Uterus (tissue), 2 donors: ENCODE measurements around the gene CYP2W1.

Experiments
- POLR2A ChIP-seq, 2 donors: fragments of 450-650 bp; IDR thresholded peaks; one replicate each; pipeline ENCODE4 v1.6.1; 2016; ENCODE audit warnings: antibody characterized with exemption in 2 of 2, mild to moderate bottlenecking in 1 of 2, moderate library complexity in 1 of 2
- TF ChIP-seq, protein P1 (sequence below), 4 experiments: fragments of 200-600 bp in 2 of 4; fragments of 450-650 bp in 2 of 4; sonication (generic) in 2 of 4; IDR thresholded peaks; one replicate each; pipeline ENCODE4 v1.5.1; 2016 to 2019; ENCODE audit warnings: antibody characterized with exemption in 4 of 4, mild to moderate bottlenecking in 2 of 4, moderate library complexity in 1 of 4

DNA sequence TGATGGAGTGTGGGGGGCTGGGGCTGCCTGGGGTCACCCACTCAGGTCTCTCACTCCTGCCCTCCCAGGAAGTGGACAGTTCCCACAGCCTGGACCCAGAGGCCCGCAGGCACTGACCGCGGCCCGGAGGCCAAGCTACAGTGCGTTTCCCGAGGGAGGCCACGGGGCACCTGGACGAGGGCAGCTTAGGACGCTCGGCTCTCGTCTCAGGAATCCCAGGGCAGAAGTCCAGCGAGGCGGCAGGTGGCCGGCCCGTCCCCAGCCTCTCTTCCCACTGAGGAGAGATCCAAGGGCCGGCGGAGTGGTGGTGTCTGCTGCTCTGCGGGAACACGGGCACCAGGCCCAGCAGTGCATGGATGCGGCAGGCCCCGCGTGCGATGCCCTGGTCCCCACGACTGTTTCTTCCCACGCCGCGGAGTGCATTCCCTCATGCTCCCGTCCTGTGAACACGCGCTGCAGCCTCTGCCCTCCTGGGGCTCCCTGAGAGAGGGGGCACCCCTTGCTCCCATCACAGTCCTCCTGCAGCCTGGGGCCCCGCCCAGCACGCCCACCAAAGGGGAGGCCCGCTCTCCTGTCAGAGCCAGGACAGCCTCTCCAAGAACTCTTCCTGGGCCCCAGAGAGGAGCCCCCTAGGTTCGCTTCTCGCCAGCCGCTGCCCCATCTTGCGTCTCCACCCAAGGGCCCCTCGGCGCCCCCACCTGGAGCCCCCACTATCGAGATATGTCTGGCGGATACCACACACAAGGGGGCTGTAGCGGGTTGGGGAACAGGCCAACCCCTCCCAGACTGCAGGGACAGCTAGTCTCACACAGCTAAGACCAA, 37.0 kb downstream of the CYP2W1 start:
- TF ChIP-seq, protein P1, sequence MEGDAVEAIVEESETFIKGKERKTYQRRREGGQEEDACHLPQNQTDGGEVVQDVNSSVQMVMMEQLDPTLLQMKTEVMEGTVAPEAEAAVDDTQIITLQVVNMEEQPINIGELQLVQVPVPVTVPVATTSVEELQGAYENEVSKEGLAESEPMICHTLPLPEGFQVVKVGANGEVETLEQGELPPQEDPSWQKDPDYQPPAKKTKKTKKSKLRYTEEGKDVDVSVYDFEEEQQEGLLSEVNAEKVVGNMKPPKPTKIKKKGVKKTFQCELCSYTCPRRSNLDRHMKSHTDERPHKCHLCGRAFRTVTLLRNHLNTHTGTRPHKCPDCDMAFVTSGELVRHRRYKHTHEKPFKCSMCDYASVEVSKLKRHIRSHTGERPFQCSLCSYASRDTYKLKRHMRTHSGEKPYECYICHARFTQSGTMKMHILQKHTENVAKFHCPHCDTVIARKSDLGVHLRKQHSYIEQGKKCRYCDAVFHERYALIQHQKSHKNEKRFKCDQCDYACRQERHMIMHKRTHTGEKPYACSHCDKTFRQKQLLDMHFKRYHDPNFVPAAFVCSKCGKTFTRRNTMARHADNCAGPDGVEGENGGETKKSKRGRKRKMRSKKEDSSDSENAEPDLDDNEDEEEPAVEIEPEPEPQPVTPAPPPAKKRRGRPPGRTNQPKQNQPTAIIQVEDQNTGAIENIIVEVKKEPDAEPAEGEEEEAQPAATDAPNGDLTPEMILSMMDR (IDR thresholded peaks at IDR 0.05): no peak
- no peak for TF ChIP-seq POLR2A (IDR thresholded peaks at IDR 0.05)
